SU-DHL-6 (cell line): ENCODE data around the gene NUMB.

ENCODE experiments used
- H2AFZ ChIP-seq: fragments of 200-600 bp; sonication (generic); 2 replicates; pipeline ENCODE4 v1.6.1; 2014; ENCODE audit warnings: low read depth, mild to moderate bottlenecking, moderate library complexity, mixed read lengths, antibody characterized with exemption, low read length; ENCODE audit not compliant: severe bottlenecking
- H3F3A ChIP-seq: fragments of 200-600 bp; shearing (Covaris generic); 2 replicates; pipeline ENCODE4 v1.6.0; 2016; ENCODE audit warnings: antibody characterized with exemption, mild to moderate bottlenecking; ENCODE audit not compliant: insufficient read depth
- H3K27ac ChIP-seq: fragments of 200-600 bp; sonication (generic); 2 replicates; pipeline ENCODE4 v1.5.1; 2016; ENCODE audit warnings: low read depth, mild to moderate bottlenecking, low read length, moderate library complexity, mixed read lengths
- H3K27me3 ChIP-seq: fragments of 200-600 bp; sonication (generic), shearing (Covaris generic); 2 replicates; pipeline ENCODE4 v1.6.0; 2014; ENCODE audit warnings: mild to moderate bottlenecking, low read length
- H3K36me3 ChIP-seq: fragments of 200-600 bp; sonication (generic); 2 replicates; pipeline ENCODE4 v1.6.1; 2014; ENCODE audit warnings: mild to moderate bottlenecking, low read length, mixed read lengths
- H3K4me2 ChIP-seq: fragments of 300-600, 200-600 bp; shearing (Covaris generic), sonication (generic); 2 replicates; pipeline ENCODE4 v1.6.0; 2014; ENCODE audit warnings: low read length, low read depth, mild to moderate bottlenecking; ENCODE audit not compliant: poor library complexity, severe bottlenecking
- H3K4me3 ChIP-seq: fragments of 200-600 bp; sonication (generic); 2 replicates; pipeline ENCODE4 v1.5.1; 2014; ENCODE audit warnings: antibody characterized with exemption, low read length, mild to moderate bottlenecking, mixed read lengths; ENCODE audit not compliant: insufficient read depth, poor library complexity, severe bottlenecking
- H3K79me2 ChIP-seq: fragments of 200-600 bp; sonication (generic); 2 replicates; pipeline ENCODE4 v1.6.1; 2014; ENCODE audit warnings: mild to moderate bottlenecking, low read length, moderate library complexity; ENCODE audit not compliant: insufficient read depth
- H3K9ac ChIP-seq: fragments of 200-600 bp; sonication (generic); 2 replicates; pipeline ENCODE4 v1.7.0; 2014; ENCODE audit warnings: mild to moderate bottlenecking, low read length
- H3K9me2 ChIP-seq: fragments of 200-600 bp; sonication (generic); replicated peaks from 2 replicates; pipeline ENCODE4 v1.6.1; 2014; ENCODE audit warnings: low read length; ENCODE audit not compliant: insufficient read depth
- H3K9me3 ChIP-seq: fragments of 200-600 bp; sonication (generic); 2 replicates; pipeline ENCODE4 v1.6.1; 2014; ENCODE audit warnings: low read length, mixed read lengths; ENCODE audit not compliant: insufficient read depth
- H4K20me1 ChIP-seq: fragments of 200-600 bp; sonication (generic); 2 replicates; pipeline ENCODE4 v1.6.1; 2014; ENCODE audit warnings: low read depth, mild to moderate bottlenecking, antibody characterized with exemption, low read length, moderate library complexity, mixed read lengths
- CTCF ChIP-seq: fragments of 200-600 bp; sonication (generic); IDR thresholded peaks from one replicate; pipeline ENCODE4 v1.5.1; 2017; ENCODE audit warnings: antibody characterized with exemption, mild to moderate bottlenecking, low read length, moderate library complexity; ENCODE audit not compliant: insufficient read depth, poor library complexity, severe bottlenecking
- EZH2phosphoT487 ChIP-seq: fragments of 200-600 bp; sonication (generic), shearing (Covaris generic); conservative IDR thresholded peaks from 2 replicates; pipeline ENCODE4 v1.6.1; 2018; ENCODE audit warnings: mild to moderate bottlenecking, antibody characterized with exemption, low read length, moderate library complexity, mixed read lengths

The NUMB gene

GRCh38 chr14:73344319-73344718 is 114.0 kb downstream of the NUMB start:
- Histone ChIP-seq H4K20me1 (no peaks in the 10 kb centered on the region), H2AFZ (no peak overlapping the region), H3K27ac (no peak overlapping the region), H3K36me3 (no peaks in the 10 kb centered on the region), H3F3A (no peaks in the 10 kb centered on the region), H3K4me3 (no peak overlapping the region), H3K9me2 (no peaks in the 10 kb centered on the region), H3K4me2 (no peak overlapping the region), H3K9ac (no peak overlapping the region), H3K27me3 (no peaks in the 10 kb centered on the region), H3K9me3 (no peaks in the 10 kb centered on the region), H3K79me2 (no peaks in the 10 kb centered on the region)
- TF ChIP-seq CTCF, result no peak
- TF ChIP-seq EZH2phosphoT487, result no peak

GRCh38 chr14:73342670-73343069 is 115.7 kb downstream of the NUMB start:
- Histone ChIP-seq H4K20me1 (no peaks in the 10 kb centered on the region), H3K9me2 (no peaks in the 10 kb centered on the region), H3K27me3 (no peaks in the 10 kb centered on the region), H3K9me3 (no peaks in the 10 kb centered on the region), H3K4me3 (no peak overlapping the region), H3F3A (no peaks in the 10 kb centered on the region), H3K36me3 (no peaks in the 10 kb centered on the region), H3K9ac (no peak overlapping the region), H3K79me2 (no peaks in the 10 kb centered on the region), H3K4me2 (no peak overlapping the region), H3K27ac (no peak overlapping the region), H2AFZ (no peak overlapping the region)
- no peak for TF ChIP-seq EZH2phosphoT487
- no peak for TF ChIP-seq CTCF

GRCh38 chr14:73339846-73340595 is 118.3 kb downstream of the NUMB start:
- no peak overlapping the region for H3K4me2 ChIP-seq
- H3K4me3 ChIP-seq, result no peak overlapping the region
- no peaks in the 10 kb centered on the region for H3F3A ChIP-seq
- H3K27ac ChIP-seq, result no peak overlapping the region
- no peaks in the 10 kb centered on the region for H3K9me3 ChIP-seq
- no peaks in the 10 kb centered on the region for H3K36me3 ChIP-seq
- H3K79me2 ChIP-seq, result no peaks in the 10 kb centered on the region
- no peak overlapping the region for H3K9ac ChIP-seq
- H4K20me1 ChIP-seq, result no peaks in the 10 kb centered on the region
- no peak for TF ChIP-seq EZH2phosphoT487
- TF ChIP-seq CTCF, result no peak
- H2AFZ ChIP-seq, result no peak overlapping the region
- no peaks in the 10 kb centered on the region for H3K27me3 ChIP-seq
- no peaks in the 10 kb centered on the region for H3K9me2 ChIP-seq
